ENCODE measurements around the gene FUNDC2.

Gene FUNDC2

GRCh38 chrX:155070038-155070437 lies 43.4 kb downstream of the FUNDC2 start:
- H2AK5ac ChIP-seq (ENCODE audit: low read depth, low read length), result no peak overlapping the region
- H3K79me1 ChIP-seq (ENCODE audit: low read depth, low read length), result no peaks in the 10 kb centered on the region
- peak overlapping the region; percentile 79 for H2AFZ ChIP-seq (ENCODE audit: low read length)
- H3K9ac ChIP-seq (ENCODE audit: low read depth, low read length, poor library complexity), result no peak overlapping the region
- DNase-seq (ENCODE audit: low spot score), result no peak
- H3K4me2 ChIP-seq (ENCODE audit: insufficient read depth, low read length, poor library complexity, severe bottlenecking), result peak overlapping the region; percentile 47
- H2BK12ac ChIP-seq (ENCODE audit: low read length), result no peak overlapping the region
- H2BK5ac ChIP-seq (ENCODE audit: low read length), result no peak overlapping the region
- no peak overlapping the region for H3K14ac ChIP-seq (ENCODE audit: low read length)
- no peak overlapping the region for H3K4ac ChIP-seq (ENCODE audit: low read length)
- no CpG with 5 or more reads among the region's 12 CpGs for WGBS, 2 donors (ENCODE audit: extremely low coverage in 2 of 2, insufficient read length in 2 of 2, insufficient replicate concordance in 1 of 2)
- no peaks in the 10 kb centered on the region for H3K27me3 ChIP-seq (ENCODE audit: control insufficient read depth in 3 of 3, insufficient read depth in 3 of 3, low read depth in 1 of 3, low read length in 3 of 3)
- no peak overlapping the region for H4K8ac ChIP-seq (ENCODE audit: low read depth, low read length)
- no peak overlapping the region for H4K91ac ChIP-seq (ENCODE audit: low read depth, low read length, poor library complexity)
- no peak overlapping the region for H2BK120ac ChIP-seq (ENCODE audit: low read depth, low read length)
- no peak overlapping the region for H3K27ac ChIP-seq (replicated peaks; ENCODE audit: low read length)
- no peak overlapping the region for H3K23ac ChIP-seq (ENCODE audit: low read depth, low read length, poor library complexity)
- H2BK15ac ChIP-seq (ENCODE audit: low read length), result no peak overlapping the region
- H3K36me3 ChIP-seq (replicated peaks in 1 of 2; ENCODE audit: control insufficient read depth in 2 of 2, insufficient read depth in 2 of 2, low read length in 2 of 2), result peaks cover 0 to 21% of the 10 kb centered on the region in 2 donors
- H3K4me1 ChIP-seq (ENCODE audit: control insufficient read depth in 2 of 2, insufficient read depth in 1 of 2, low read depth in 1 of 2, low read length in 2 of 2), result peaks cover 1 to 5% of the 10 kb centered on the region in 2 donors
- H3K18ac ChIP-seq (ENCODE audit: low read length), result no peak overlapping the region
- H3K4me3 ChIP-seq (ENCODE audit: low read length in 2 of 2), result peak overlapping the region; percentile 54 to 63
- no peaks in the 10 kb centered on the region for H3K9me3 ChIP-seq (replicated peaks in 1 of 2; ENCODE audit: control insufficient read depth in 2 of 2, insufficient read depth in 1 of 2, low read depth in 1 of 2, low read length in 2 of 2)

- peak overlapping the region; percentile 83 for H3K18ac ChIP-seq (ENCODE audit: low read length)
- peak overlapping the region; percentile 47 for H3K4me2 ChIP-seq (ENCODE audit: insufficient read depth, low read length, poor library complexity, severe bottlenecking)
- no peak overlapping the region for H2BK120ac ChIP-seq (ENCODE audit: low read depth, low read length)
- H2AK5ac ChIP-seq (ENCODE audit: low read depth, low read length), result no peak overlapping the region
- H3K27ac ChIP-seq (replicated peaks; ENCODE audit: low read length), result no peak overlapping the region
- peaks cover 0 to 23% of the 10 kb centered on the region in 2 donors for H3K36me3 ChIP-seq (replicated peaks in 1 of 2; ENCODE audit: control insufficient read depth in 2 of 2, insufficient read depth in 2 of 2, low read length in 2 of 2)
- no peak overlapping the region for H4K8ac ChIP-seq (ENCODE audit: low read depth, low read length)
- no peak overlapping the region for H2BK5ac ChIP-seq (ENCODE audit: low read length)
- WGBS, 2 donors (ENCODE audit: extremely low coverage in 2 of 2, insufficient read length in 2 of 2, insufficient replicate concordance in 1 of 2), result no CpG with 5 or more reads among the region's 16 CpGs
- no peaks in the 10 kb centered on the region for H3K9me3 ChIP-seq (replicated peaks in 1 of 2; ENCODE audit: control insufficient read depth in 2 of 2, insufficient read depth in 1 of 2, low read depth in 1 of 2, low read length in 2 of 2)
- no peak overlapping the region for H3K9ac ChIP-seq (ENCODE audit: low read depth, low read length, poor library complexity)
- no peak overlapping the region for H3K14ac ChIP-seq (ENCODE audit: low read length)
- no peak overlapping the region for H3K4ac ChIP-seq (ENCODE audit: low read length)
- peaks cover 1 to 5% of the 10 kb centered on the region in 2 donors for H3K4me1 ChIP-seq (ENCODE audit: control insufficient read depth in 2 of 2, insufficient read depth in 1 of 2, low read depth in 1 of 2, low read length in 2 of 2)
- no peaks in the 10 kb centered on the region for H3K79me1 ChIP-seq (ENCODE audit: low read depth, low read length)
- H2BK12ac ChIP-seq (ENCODE audit: low read length), result no peak overlapping the region
- H3K23ac ChIP-seq (ENCODE audit: low read depth, low read length, poor library complexity), result no peak overlapping the region
- H4K91ac ChIP-seq (ENCODE audit: low read depth, low read length, poor library complexity), result no peak overlapping the region
- H2BK15ac ChIP-seq (ENCODE audit: low read length), result no peak overlapping the region
- no peaks in the 10 kb centered on the region for H3K27me3 ChIP-seq (ENCODE audit: control insufficient read depth in 3 of 3, insufficient read depth in 3 of 3, low read depth in 1 of 3, low read length in 3 of 3)
- H3K4me3 ChIP-seq (ENCODE audit: low read length in 2 of 2), result peak overlapping the region; percentile 54 to 84
- H2AFZ ChIP-seq (ENCODE audit: low read length), result peak overlapping the region; percentile 79
- no peak for DNase-seq (ENCODE audit: low spot score)
Observed at GRCh38 chrX:155070663-155070974, 44.0 kb downstream of the FUNDC2 start.

GRCh38 chrX:155070975-155071693 lies 44.5 kb downstream of the FUNDC2 start, which contains the start of the genes BRCC3, CMC4 and MTCP1:
Gene BRCC3, plus strand, starts transcription at chrX:155071508. Its CDS starts 20 bp downstream, at chrX:155071528.
Gene CMC4, minus strand, starts transcription at chrX:155071136. Its CDS starts 7,113 bp downstream, at chrX:155064023.
Gene MTCP1, minus strand, starts transcription at chrX:155071136. Its CDS starts 5,126 bp downstream, at chrX:155066010.
- peak within 1 kb of the TSS; percentile 47 for H3K4me2 ChIP-seq (ENCODE audit: insufficient read depth, low read length, poor library complexity, severe bottlenecking)
- H2BK5ac ChIP-seq (ENCODE audit: low read length), result no peak within 1 kb of the TSS
- H3K4me1 ChIP-seq (ENCODE audit: control insufficient read depth in 2 of 2, insufficient read depth in 1 of 2, low read depth in 1 of 2, low read length in 2 of 2), result peaks cover 1 to 5% of the 10 kb centered on the region in 2 donors
- H2AK5ac ChIP-seq (ENCODE audit: low read depth, low read length), result no peak within 1 kb of the TSS
- H3K27ac ChIP-seq (replicated peaks; ENCODE audit: low read length), result peak within 1 kb of the TSS; percentile 67
- peak within 1 kb of the TSS; percentile 78 for H3K9ac ChIP-seq (ENCODE audit: low read depth, low read length, poor library complexity)
- no peak within 1 kb of the TSS for H2BK120ac ChIP-seq (ENCODE audit: low read depth, low read length)
- H3K9me3 ChIP-seq (replicated peaks in 1 of 2; ENCODE audit: control insufficient read depth in 2 of 2, insufficient read depth in 1 of 2, low read depth in 1 of 2, low read length in 2 of 2), result no peaks in the 10 kb centered on the region
- H2BK15ac ChIP-seq (ENCODE audit: low read length), result no peak within 1 kb of the TSS
- peak within 1 kb of the TSS; percentile 86 for H2AFZ ChIP-seq (ENCODE audit: low read length)
- H3K14ac ChIP-seq (ENCODE audit: low read length), result no peak within 1 kb of the TSS
- H3K23ac ChIP-seq (ENCODE audit: low read depth, low read length, poor library complexity), result no peak within 1 kb of the TSS
- H2BK12ac ChIP-seq (ENCODE audit: low read length), result no peak within 1 kb of the TSS
- H3K4me3 ChIP-seq (ENCODE audit: low read length in 2 of 2), result peak within 1 kb of the TSS; percentile 71 to 98
- peak within 1 kb of the TSS; percentile 83 for H3K18ac ChIP-seq (ENCODE audit: low read length)
- H4K91ac ChIP-seq (ENCODE audit: low read depth, low read length, poor library complexity), result no peak within 1 kb of the TSS
- peak; percentile 60 for DNase-seq (ENCODE audit: low spot score)
- WGBS, 2 donors (ENCODE audit: extremely low coverage in 2 of 2, insufficient read length in 2 of 2, insufficient replicate concordance in 1 of 2), result no CpG with 5 or more reads among the region's 81 CpGs
- H4K8ac ChIP-seq (ENCODE audit: low read depth, low read length), result no peak within 1 kb of the TSS
- H3K36me3 ChIP-seq (replicated peaks in 1 of 2; ENCODE audit: control insufficient read depth in 2 of 2, insufficient read depth in 2 of 2, low read length in 2 of 2), result peaks cover 0 to 28% of the 10 kb centered on the region in 2 donors
- H3K27me3 ChIP-seq (ENCODE audit: control insufficient read depth in 3 of 3, insufficient read depth in 3 of 3, low read depth in 1 of 3, low read length in 3 of 3), result no peaks in the 10 kb centered on the region
- no peaks in the 10 kb centered on the region for H3K79me1 ChIP-seq (ENCODE audit: low read depth, low read length)
- H3K4ac ChIP-seq (ENCODE audit: low read length), result no peak within 1 kb of the TSS

GRCh38 chrX:155071694-155072280 lies 45.1 kb downstream of the FUNDC2 start:
- Histone ChIP-seq H3K23ac (ENCODE audit: low read depth, low read length, poor library complexity) (no peak overlapping the region), H2BK12ac (ENCODE audit: low read length) (no peak overlapping the region), H3K36me3 (replicated peaks in 1 of 2; ENCODE audit: control insufficient read depth in 2 of 2, insufficient read depth in 2 of 2, low read length in 2 of 2) (peaks cover 0 to 32% of the 10 kb centered on the region in 2 donors), H3K14ac (ENCODE audit: low read length) (no peak overlapping the region), H3K18ac (ENCODE audit: low read length) (peak overlapping the region; percentile 31), H3K9me3 (replicated peaks in 1 of 2; ENCODE audit: control insufficient read depth in 2 of 2, insufficient read depth in 1 of 2, low read depth in 1 of 2, low read length in 2 of 2) (no peaks in the 10 kb centered on the region), H3K4me3 (ENCODE audit: low read length in 2 of 2) (peak overlapping the region; percentile 71 to 98), H3K9ac (ENCODE audit: low read depth, low read length, poor library complexity) (peak overlapping the region; percentile 78), H4K91ac (ENCODE audit: low read depth, low read length, poor library complexity) (no peak overlapping the region), H2BK15ac (ENCODE audit: low read length) (no peak overlapping the region), H3K27ac (replicated peaks; ENCODE audit: low read length) (peak overlapping the region; percentile 67), H2BK120ac (ENCODE audit: low read depth, low read length) (no peak overlapping the region), H3K79me1 (ENCODE audit: low read depth, low read length) (no peaks in the 10 kb centered on the region), H3K4me2 (ENCODE audit: insufficient read depth, low read length, poor library complexity, severe bottlenecking) (peak overlapping the region; percentile 45), H3K27me3 (ENCODE audit: control insufficient read depth in 3 of 3, insufficient read depth in 3 of 3, low read depth in 1 of 3, low read length in 3 of 3) (no peaks in the 10 kb centered on the region), H3K4ac (ENCODE audit: low read length) (no peak overlapping the region), H2AK5ac (ENCODE audit: low read depth, low read length) (no peak overlapping the region), H4K8ac (ENCODE audit: low read depth, low read length) (no peak overlapping the region), H3K4me1 (ENCODE audit: control insufficient read depth in 2 of 2, insufficient read depth in 1 of 2, low read depth in 1 of 2, low read length in 2 of 2) (peaks cover 1 to 5% of the 10 kb centered on the region in 2 donors), H2AFZ (ENCODE audit: low read length) (peak overlapping the region; percentile 86), H2BK5ac (ENCODE audit: low read length) (no peak overlapping the region)
- no peak for DNase-seq (ENCODE audit: low spot score)
- WGBS, 2 donors (ENCODE audit: extremely low coverage in 2 of 2, insufficient read length in 2 of 2, insufficient replicate concordance in 1 of 2), result no CpG with 5 or more reads among the region's 25 CpGs
